ENCODE measurements around the gene PWP1. TPM values are rescaled to one million over a fixed set of nuclear protein-coding genes. Genes with fewer than 3 reads are reported as not detected.

Gene PWP1
- total RNA-seq, 1 experiment from 2014 or later: 49.7 TPM

DNA sequence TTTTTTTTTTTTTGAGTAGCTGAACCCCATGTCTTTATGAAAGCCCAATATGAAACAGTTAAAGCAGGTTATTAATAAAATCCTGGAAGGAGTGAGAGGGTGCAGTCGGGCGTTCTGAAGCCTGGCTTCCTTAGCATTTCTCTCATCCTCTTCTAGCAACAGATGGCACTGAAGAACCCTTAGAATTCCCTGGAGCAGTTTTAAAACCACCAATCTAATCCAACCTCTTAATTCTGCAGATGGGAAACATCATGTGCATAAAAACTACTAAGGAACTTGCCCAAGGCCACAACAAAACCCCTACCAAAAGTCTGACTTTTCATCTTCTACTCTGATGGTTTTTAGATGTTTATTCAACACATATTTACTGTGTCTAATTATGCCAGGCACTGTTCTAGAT is 50.2 kb downstream of the PWP1 start:
- no peaks in the 10 kb centered on the region for H3K9me3 ChIP-seq (ENCODE audit: control insufficient read depth, low read depth, low read length)
- no peaks in the 10 kb centered on the region for H3K27me3 Mint-ChIP-seq (ENCODE audit: low read depth)
- WGBS (ENCODE audit: extremely low coverage, insufficient read length, low lambda C conversion rate): no CpG with 5 or more reads among the region's 2 CpGs

More for the DNA sequence above, 50.2 kb downstream of the PWP1 start:
- Histone ChIP-seq H3K79me2 (ENCODE audit: insufficient read depth, low read length) (no peaks in the 10 kb centered on the region), H4K8ac (replicated peaks; ENCODE audit: insufficient read length, low read depth, low read length) (no peak overlapping the region), H3K79me1 (ENCODE audit: insufficient read depth, low read depth, low read length, poor library complexity, severe bottlenecking) (peaks cover 2% of the 10 kb centered on the region), H3K56ac (ENCODE audit: insufficient read length, low read depth, low read length) (no peak overlapping the region), H3K14ac (ENCODE audit: insufficient read depth, low read length) (no peak overlapping the region), H2BK12ac (ENCODE audit: insufficient read length, low read depth, low read length) (no peak overlapping the region), H2BK5ac (ENCODE audit: insufficient read length, low read length) (no peak overlapping the region), H2BK20ac (ENCODE audit: low read depth, low read length, poor library complexity, severe bottlenecking) (no peak overlapping the region), H3K4me2 (ENCODE audit: insufficient read depth, insufficient read length, low read length) (no peak overlapping the region), H2BK15ac (ENCODE audit: low read depth, low read length) (no peak overlapping the region), H3K23ac (ENCODE audit: insufficient read length, low read depth, low read length) (no peak overlapping the region), H3K27ac (ENCODE audit: insufficient read length, low read depth, low read length) (no peak overlapping the region), H4K91ac (ENCODE audit: insufficient read length, low read depth, low read length) (no peak overlapping the region), H3K23me2 (ENCODE audit: insufficient read length, low read depth, low read length, poor library complexity, severe bottlenecking) (no peaks in the 10 kb centered on the region), H3T11ph (ENCODE audit: low read length) (no peak overlapping the region), H2AK5ac (ENCODE audit: insufficient read length, low read length) (no peak overlapping the region), H3K4ac (ENCODE audit: low read depth, low read length) (no peak overlapping the region), H2BK120ac (ENCODE audit: low read depth, low read length, poor library complexity, severe bottlenecking) (no peak overlapping the region), H4K5ac (ENCODE audit: insufficient read length, low read depth, low read length) (no peak overlapping the region), H4K20me1 (ENCODE audit: control insufficient read depth, insufficient read depth, insufficient read length) (no peaks in the 10 kb centered on the region), H2AFZ (ENCODE audit: low read length) (no peak overlapping the region), H3K18ac (ENCODE audit: insufficient read length, low read depth, low read length) (no peak overlapping the region), H3K4me1 (ENCODE audit: insufficient read depth, low read length) (no peaks in the 10 kb centered on the region), H3K27me3 (ENCODE audit: insufficient read depth, low read length) (no peaks in the 10 kb centered on the region), H3K9ac (ENCODE audit: extremely low read depth, insufficient read length, low read length) (no peak overlapping the region)
- H3K27ac Mint-ChIP-seq: no peak overlapping the region
- H3K36me3 Mint-ChIP-seq (ENCODE audit: insufficient read depth in 1 of 3, low read depth in 3 of 3): peaks cover 16 to 64% (median 62%) of the 10 kb centered on the region in 3 experiments; a peak in 6 of 7 replicates
- no peaks in the 10 kb centered on the region for H3K9me3 Mint-ChIP-seq
- TF ChIP-seq, protein P1, sequence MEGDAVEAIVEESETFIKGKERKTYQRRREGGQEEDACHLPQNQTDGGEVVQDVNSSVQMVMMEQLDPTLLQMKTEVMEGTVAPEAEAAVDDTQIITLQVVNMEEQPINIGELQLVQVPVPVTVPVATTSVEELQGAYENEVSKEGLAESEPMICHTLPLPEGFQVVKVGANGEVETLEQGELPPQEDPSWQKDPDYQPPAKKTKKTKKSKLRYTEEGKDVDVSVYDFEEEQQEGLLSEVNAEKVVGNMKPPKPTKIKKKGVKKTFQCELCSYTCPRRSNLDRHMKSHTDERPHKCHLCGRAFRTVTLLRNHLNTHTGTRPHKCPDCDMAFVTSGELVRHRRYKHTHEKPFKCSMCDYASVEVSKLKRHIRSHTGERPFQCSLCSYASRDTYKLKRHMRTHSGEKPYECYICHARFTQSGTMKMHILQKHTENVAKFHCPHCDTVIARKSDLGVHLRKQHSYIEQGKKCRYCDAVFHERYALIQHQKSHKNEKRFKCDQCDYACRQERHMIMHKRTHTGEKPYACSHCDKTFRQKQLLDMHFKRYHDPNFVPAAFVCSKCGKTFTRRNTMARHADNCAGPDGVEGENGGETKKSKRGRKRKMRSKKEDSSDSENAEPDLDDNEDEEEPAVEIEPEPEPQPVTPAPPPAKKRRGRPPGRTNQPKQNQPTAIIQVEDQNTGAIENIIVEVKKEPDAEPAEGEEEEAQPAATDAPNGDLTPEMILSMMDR (conservative IDR thresholded peaks at IDR 0.05): no peak
- no peak for DNase-seq
- no peaks in the 10 kb centered on the region for H3K4me1 Mint-ChIP-seq
- H3K4me3 Mint-ChIP-seq: no peak overlapping the region
